HG02642 (cell line): ENCODE data around the gene SLCO3A1.
"Not testable (repeated sequence)": the region's sequence is repeated elsewhere in the genome, so short reads cannot be mapped to it uniquely, and the experiment has no call there.

ENCODE experiments used
- ATAC-seq: cut with Tn5 transposase; IDR thresholded peaks from one replicate; pipeline ENCODE4 v1.9.1; 2021; ENCODE audit warnings: mild to moderate bottlenecking; ENCODE audit not compliant: unreplicated experiment, poor library complexity

Gene SLCO3A1

DNA sequence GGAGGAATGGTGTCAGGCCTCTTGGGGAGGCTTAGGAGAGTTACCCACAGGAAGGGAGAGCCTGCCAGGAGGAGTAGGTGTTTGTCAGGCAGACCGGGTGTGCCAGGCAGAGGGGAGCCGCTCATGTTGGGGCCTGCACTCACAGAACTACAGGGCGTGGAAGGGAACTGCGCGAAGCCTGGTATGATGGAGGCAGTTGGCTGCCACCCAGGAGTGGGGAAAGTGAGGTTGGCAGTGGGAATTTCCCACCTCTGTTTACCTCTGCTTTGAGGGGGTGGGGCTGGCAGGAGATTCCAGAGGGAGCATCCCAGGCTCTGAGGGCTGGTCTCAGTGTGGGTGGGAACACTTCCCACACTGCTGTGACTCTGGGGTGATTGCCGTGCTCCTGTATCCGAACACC, 99.9 kb downstream of the SLCO3A1 start:
- ATAC-seq, result no peak

- no peak for ATAC-seq
Measured at GRCh38 chr15:91954292-91954691, 100.8 kb downstream of the SLCO3A1 start.

DNA sequence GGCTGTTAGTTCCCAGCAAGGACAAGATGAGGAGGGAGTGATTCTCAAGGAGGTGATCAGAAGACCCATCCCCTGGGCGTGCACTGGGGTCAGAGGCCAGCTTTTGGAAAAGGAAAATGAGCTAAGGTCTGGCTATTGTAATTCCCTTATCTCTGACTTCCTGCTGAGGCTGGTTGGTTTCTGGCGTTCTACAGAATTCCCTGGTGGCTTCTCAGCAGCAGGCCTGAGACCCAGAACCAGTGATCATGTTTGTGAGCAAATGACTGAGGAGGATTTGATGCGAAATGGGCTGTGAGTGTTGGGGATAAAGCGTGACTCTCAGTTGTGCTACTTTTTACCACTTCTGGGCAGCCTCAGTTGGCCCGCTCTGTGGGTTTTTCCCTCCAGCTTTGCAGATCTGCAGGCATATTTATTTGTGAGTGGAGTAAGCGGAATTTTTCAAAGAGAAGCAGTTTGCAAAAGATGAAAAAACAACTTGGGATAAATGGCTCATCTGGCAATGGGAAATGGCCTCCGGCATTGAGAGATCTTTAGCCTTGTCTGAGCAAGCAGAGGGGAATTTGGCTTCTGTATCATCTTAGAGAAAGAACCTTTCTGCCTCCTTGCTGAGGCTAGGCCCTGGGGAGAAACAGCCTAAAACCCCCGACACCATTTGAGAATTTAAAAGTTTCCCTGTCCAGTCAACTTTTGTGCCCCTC, 102.7 kb downstream of the SLCO3A1 start:
- no peak for ATAC-seq

GRCh38 chr15:91961357-91961756, 107.8 kb downstream of the SLCO3A1 start:
- no peak for ATAC-seq

GRCh38 chr15:91963747-91964146, 110.2 kb downstream of the SLCO3A1 start:
- not testable (repeated sequence) for ATAC-seq

DNA sequence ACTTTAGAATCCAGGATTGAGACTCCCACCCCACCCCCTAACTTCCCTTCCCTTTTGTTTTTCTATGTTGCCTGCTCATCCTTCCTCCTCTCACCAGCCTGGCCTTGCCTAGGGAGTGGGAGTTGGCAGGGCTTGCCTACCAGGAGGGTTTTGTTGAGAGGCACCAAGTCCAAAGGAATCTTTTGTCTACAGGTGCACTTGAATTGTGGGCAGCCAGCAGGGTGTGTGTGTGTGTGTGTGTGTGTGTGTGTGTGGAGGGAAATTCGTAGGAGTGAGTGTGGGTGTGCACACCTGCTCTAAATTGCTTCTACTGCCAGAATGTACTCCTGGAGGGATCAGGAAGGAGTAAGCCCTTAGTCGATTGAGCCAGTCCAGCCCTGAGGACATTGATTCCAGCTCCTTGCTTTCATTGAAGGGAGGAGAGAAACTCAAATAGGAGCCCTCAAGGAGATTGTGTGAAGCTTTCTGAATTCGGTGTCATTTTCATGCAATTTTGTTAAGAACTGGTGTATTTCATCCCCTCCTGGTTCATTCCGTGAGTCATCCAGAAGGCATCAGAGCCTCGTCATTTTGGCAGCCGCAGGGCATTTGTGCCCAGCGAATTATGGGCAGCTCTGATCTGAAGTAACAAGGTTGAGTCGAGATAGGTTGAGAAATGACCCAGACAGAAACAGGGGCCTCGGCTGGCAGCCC, 112.1 kb downstream of the SLCO3A1 start:
- ATAC-seq, result no peak

GRCh38 chr15:91966194-91966552, 112.7 kb downstream of the SLCO3A1 start:
- ATAC-seq, result no peak

GRCh38 chr15:91967935-91968606, 114.6 kb downstream of the SLCO3A1 start:
- ATAC-seq, result no peak

GRCh38 chr15:91968610-91969009, 115.1 kb downstream of the SLCO3A1 start:
- ATAC-seq, result no peak

- no peak for ATAC-seq
Measured at GRCh38 chr15:91970142-91970541, 116.6 kb downstream of the SLCO3A1 start.

GRCh38 chr15:91973481-91973880, 120.0 kb downstream of the SLCO3A1 start:
- ATAC-seq, result no peak

DNA sequence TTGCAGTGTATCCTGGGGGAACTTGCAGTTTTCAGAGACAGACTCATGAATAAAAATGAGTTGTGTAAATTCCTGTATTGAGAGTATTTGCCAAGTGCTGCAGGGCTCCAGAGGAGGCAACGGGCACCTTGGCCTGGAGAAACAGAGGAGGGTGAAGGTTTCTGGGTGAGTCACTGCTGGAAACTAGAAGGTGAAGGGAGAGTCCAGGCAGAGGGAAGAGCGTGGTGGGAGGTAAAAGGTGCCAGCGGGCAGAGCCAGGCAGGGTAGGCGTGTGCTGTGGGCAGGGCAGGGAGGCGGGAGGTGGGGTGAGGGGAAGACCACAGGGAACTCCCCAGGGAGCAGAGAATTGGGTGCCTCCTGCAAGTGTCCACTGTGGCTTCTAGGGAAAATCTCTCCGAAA, 120.8 kb downstream of the SLCO3A1 start:
- ATAC-seq, result no peak

GRCh38 chr15:91975241-91975978, 121.9 kb downstream of the SLCO3A1 start:
- no peak for ATAC-seq

GRCh38 chr15:91976966-91977365, 123.5 kb downstream of the SLCO3A1 start:
- no peak for ATAC-seq

DNA sequence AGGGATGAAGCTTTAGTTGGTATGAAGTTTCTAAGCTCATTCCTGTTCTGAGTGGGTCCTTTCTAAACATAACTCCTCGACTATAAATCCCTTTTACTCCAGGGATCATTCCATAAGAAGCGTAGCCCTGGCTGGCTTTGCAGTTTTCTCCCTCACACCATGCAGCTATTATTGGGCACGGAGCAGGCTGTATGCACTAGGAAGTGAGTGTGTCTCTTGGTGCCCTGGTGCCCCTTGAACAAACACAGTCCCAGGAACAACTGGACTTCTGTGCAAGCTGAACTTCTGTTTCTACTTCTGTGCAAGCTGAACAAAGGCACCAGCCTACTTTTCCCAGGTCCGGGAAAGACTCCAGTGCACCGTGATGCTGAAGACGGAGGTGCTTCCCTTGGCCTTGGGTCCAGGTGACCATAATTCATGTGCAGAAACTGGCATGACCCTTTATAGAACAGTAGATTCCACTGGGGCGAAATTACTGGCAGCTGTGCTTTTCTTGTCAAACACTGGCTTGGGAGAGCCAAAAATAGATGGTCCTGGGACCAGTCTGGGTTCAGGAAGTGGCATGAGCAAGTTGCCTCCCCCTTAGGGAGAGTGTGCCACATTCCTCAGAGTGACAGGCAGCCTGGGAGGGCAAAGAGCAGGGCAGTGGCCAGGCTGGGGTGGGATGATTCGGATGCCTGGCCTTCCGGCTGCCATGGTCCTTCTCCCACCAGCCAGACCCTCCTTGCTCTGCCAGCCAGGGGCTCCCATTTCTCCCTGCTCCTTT, 127.2 kb downstream of the SLCO3A1 start:
- ATAC-seq, result no peak

DNA sequence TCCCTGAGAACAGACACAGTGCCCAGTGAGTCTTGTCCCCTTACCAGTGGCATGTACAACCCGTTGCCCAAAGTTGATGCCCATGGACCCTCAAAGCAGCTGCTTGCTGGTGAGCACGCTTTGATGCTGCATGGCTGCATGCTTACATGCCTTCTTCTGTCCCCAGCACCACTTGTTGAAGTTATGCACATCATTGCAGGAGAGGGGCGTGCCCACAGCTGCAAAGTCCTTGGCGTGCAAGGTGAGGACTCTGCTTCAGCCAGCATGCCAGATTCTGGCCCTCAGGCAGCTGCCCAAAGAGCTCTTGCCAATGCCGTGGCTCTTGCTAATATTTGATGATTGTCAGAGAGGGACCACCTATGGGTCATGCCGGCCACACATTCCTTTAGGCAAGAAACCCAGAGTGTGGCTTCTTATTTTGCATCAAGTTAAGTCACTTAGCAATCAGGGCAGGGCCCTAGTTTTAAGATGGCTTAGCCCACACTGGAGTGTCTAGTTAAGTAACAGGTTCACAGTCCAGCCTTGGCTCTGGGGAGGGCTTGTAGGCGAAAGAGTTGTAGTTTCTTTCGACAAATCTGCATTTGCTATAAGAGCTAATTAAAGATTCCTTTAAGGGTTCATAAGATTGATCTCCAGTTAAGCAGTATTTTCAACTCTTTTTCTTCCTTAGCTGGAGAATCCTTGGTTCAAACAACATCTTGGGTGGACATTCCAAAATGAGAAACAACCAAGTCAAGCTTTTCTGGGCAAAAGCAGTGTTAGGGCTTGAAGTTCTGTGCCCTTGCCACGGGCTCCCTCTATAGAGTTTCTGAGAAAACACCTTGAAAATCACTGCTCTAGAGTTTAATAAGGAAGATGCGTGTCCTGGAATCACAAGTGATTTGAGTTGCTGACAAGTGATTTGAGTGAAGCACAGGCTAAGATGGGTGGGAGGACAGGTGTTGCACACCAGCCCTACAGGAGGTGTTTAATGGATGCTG, 128.6 kb downstream of the SLCO3A1 start:
- no peak for ATAC-seq

GRCh38 chr15:91983729-91984340, 130.3 kb downstream of the SLCO3A1 start:
- ATAC-seq, result no peak

GRCh38 chr15:91985297-91985696, 131.8 kb downstream of the SLCO3A1 start:
- ATAC-seq, result no peak

DNA sequence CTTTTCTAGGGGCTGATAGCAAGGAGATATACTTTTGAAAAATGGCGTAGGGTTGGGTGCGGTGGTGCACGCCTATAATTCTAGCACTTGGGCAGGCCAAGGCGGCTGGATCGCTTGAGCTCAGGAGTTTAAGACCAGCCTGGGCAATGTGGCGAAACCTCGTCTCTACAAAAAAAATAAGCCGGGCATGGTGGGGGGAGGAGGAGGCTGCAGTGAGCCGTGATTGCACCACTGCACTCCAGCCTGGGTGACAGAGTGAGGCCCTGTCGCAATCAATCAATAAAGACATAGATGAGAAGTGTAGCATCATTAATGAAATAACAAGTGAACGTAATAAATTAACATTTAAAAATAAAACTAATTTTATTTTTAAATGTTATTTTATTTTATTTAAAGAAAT, 134.6 kb downstream of the SLCO3A1 start:
- no peak for ATAC-seq
